ENCODE data around the gene VPS35L.

VPS35L gene

GRCh38 chr16:19582050-19582831 lies 26.7 kb downstream of the VPS35L start:
- POLR2A ChIA-PET, result no interaction called here
- TF ChIP-seq CTCF (IDR thresholded peaks at IDR 0.05; ENCODE audit: insufficient read depth, low read length, missing control alignments), result no peak
- no peak for DNase-seq (ENCODE audit: low read depth, low spot score)
- H3K4me3 ChIP-seq (ENCODE audit: low read depth, low read length), result no peak overlapping the region
- CTCF ChIA-PET, result interaction anchor here (1.0 to 2.2 kb wide), 5 partner anchors 9 to 304 kb away, joined by 3 to 11 read pairs (median 5); no protein-coding TSS in a partner anchor

GRCh38 chr16:19583665-19584300 lies 28.3 kb downstream of the VPS35L start:
- TF ChIP-seq CTCF (IDR thresholded peaks at IDR 0.05; ENCODE audit: insufficient read depth, low read length, missing control alignments), result peak; percentile 82
- DNase-seq (ENCODE audit: low read depth, low spot score), result no peak
- no peak overlapping the region for H3K4me3 ChIP-seq (ENCODE audit: low read depth, low read length)
- ChIA-PET CTCF (interaction anchor here (0.6 to 10.9 kb wide), 35 partner anchors 8 to 801 kb away, joined by 3 to 147 read pairs (median 4); partner anchors contain the start of genes GPRC5B and VPS35L), POLR2A (interaction anchor here (0.7 to 0.8 kb wide), 2 partner anchors 28 to 122 kb away, joined by 3 to 4 read pairs; partner anchors contain the start of gene VPS35L)

- no peak for TF ChIP-seq CTCF (IDR thresholded peaks at IDR 0.05; ENCODE audit: insufficient read depth, low read length, missing control alignments)
- ChIA-PET CTCF (interaction anchor here (0.7 to 10.9 kb wide), 4 partner anchors 8 to 299 kb away, joined by 3 to 147 read pairs (median 23); no protein-coding TSS in a partner anchor), POLR2A (interaction anchor here (0.8 kb wide), 1 partner anchor 33 kb away, joined by 4 read pairs; the partner anchor contains the start of gene VPS35L)
- DNase-seq (ENCODE audit: low read depth, low spot score), result no peak
- H3K4me3 ChIP-seq (ENCODE audit: low read depth, low read length), result no peak overlapping the region
Observed at GRCh38 chr16:19588661-19589060, 33.2 kb downstream of the VPS35L start.

GRCh38 chr16:19589106-19589505 lies 33.6 kb downstream of the VPS35L start:
- no peak overlapping the region for H3K4me3 ChIP-seq (ENCODE audit: low read depth, low read length)
- ChIA-PET POLR2A (interaction anchor here (0.7 to 0.8 kb wide), 2 partner anchors 34 kb away, joined by 3 to 4 read pairs; partner anchors contain the start of gene VPS35L), CTCF (interaction anchor here (1.1 to 10.9 kb wide), 3 partner anchors 8 to 299 kb away, joined by 5 to 147 read pairs (median 41); no protein-coding TSS in a partner anchor)
- no peak for DNase-seq (ENCODE audit: low read depth, low spot score)
- TF ChIP-seq CTCF (IDR thresholded peaks at IDR 0.05; ENCODE audit: insufficient read depth, low read length, missing control alignments), result no peak

GRCh38 chr16:19589771-19590302 lies 34.3 kb downstream of the VPS35L start:
- POLR2A ChIA-PET, result interaction anchor here (0.7 kb wide), 1 partner anchor 34 kb away, joined by 3 read pairs; the partner anchor contains the start of gene VPS35L
- CTCF ChIA-PET, result interaction anchor here (1.1 to 10.9 kb wide), 4 partner anchors 8 to 317 kb away, joined by 4 to 147 read pairs (median 23); no protein-coding TSS in a partner anchor
- peak; percentile 63 for DNase-seq (ENCODE audit: low read depth, low spot score)
- no peak overlapping the region for H3K4me3 ChIP-seq (ENCODE audit: low read depth, low read length)
- TF ChIP-seq CTCF (IDR thresholded peaks at IDR 0.05; ENCODE audit: insufficient read depth, low read length, missing control alignments), result no peak
